Superior temporal gyrus (tissue), 1 donor: ENCODE measurements around the gene PRCC.
A peak's percentile ranks its signal among the peaks of the same experiment; 100 is the strongest.

ENCODE experiments used
- DNase-seq: peaks from one replicate; pipeline ENCODE4 v3.0.0-alpha.2; 2016; ENCODE audit errors: extremely low spot score

PRCC gene, protein sequence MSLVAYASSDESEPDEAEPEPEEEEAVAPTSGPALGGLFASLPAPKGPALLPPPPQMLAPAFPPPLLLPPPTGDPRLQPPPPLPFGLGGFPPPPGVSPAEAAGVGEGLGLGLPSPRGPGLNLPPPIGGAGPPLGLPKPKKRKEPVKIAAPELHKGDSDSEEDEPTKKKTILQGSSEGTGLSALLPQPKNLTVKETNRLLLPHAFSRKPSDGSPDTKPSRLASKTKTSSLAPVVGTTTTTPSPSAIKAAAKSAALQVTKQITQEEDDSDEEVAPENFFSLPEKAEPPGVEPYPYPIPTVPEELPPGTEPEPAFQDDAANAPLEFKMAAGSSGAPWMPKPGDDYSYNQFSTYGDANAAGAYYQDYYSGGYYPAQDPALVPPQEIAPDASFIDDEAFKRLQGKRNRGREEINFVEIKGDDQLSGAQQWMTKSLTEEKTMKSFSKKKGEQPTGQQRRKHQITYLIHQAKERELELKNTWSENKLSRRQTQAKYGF

DNA sequence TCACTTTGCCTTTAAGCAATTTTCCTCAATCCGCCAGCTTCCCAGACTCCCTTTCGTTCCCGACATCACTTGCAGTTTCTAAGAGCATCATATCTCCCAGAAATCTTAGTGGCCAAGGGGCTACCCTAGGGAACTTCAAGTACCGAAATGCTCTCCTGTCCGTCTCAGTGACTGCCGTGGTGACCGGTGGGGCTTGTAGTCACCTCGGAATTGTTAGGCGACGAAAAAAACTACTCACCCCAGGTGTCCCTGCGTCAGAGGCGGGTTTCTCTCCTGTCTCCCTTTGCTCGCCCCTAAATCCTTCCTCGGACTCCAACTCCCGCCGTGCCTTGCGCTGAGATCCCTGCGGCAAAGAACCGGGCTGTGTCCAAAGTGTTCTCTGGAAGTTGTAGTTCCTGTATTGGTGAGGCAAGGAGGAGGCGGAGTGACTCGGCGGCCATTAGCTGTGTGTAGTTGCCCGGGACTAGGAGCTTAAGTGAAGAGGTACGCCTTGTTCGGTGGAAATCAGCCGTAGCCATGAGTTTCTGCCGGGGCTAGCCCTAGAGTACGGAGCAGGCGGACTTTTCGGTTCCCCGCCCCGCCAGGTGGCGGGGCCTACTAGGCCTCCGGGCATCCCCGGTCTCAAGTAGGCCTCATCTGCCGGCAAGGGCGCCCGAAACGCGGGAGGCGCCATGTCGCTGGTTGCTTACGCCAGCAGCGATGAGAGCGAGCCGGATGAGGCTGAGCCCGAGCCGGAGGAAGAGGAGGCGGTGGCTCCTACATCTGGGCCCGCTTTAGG lies at the start of gene PRCC:
Gene PRCC (plus strand): TSS at position 435 of the 778 bp plus-strand sequence. CDS start 237 bp downstream, at position 672.
- DNase-seq, result peak; percentile 100

DNA sequence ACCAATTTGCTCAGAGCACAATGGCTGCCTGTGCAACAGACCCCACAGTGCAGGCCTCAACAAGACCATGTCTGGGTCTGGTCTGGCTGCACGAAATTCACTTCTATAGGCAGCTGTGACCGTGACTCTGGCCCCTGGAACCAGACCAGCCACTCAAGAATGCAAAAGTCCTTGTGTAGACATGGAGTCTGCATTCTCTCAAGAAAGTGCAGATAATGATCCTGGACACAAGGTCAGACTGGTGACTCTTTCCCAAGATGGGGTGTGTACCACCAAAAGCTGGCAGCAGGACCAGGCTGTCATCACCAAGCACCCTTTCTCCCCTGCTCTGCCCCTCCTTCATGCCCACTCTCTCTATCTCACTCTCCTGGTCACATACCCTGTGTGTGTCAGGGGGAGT lies 46.2 kb upstream of the PRCC start:
- no peak for DNase-seq

DNA sequence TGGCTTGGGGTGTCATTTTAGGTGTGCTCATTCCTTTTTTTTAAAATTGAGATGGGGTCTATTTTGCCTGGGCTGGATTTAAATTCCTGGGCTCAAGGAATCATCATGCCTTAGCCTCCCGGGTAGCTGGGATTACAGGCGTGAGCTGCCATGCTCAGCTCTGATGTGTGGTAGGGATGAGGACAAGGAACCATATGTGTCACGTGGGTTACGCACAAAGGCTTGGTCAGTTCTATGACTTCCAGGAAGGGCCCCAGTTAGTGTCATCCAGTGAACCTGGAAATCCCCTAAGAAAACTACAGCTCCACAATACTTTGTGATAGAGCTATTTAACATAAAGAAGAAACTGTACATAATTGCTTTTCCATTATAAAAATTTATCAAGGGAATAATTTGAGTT lies 45.8 kb upstream of the PRCC start:
- DNase-seq, result no peak

DNA sequence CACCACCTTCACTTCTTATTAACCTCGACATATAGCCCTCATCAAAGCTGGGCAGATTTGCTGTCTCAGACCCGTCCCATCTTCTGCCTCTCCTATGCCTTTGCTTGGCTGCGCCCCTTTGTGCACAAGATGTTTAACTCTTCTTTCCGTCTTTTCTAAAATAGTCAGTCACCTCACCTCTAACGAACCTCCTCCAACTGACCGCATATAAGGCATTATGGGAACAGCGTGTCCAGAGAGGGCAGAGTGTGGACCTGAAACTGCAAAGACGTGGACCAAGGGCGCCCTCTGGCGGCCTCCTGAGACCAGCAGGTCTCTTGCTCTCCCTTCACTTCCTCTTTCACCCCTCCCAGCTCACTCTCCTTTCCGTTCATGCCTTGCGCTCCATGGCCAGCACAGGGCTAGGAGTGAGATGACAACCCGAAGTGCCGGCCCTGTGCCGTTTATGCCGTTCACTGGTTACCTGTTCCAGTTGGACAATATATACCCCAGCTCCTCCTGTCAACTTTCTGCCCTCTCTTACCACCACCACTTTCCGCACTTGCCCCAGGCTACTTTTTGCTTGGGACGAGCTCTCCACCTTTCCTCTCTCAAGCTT lies 41.6 kb upstream of the PRCC start:
- DNase-seq, result peak; percentile 93

DNA sequence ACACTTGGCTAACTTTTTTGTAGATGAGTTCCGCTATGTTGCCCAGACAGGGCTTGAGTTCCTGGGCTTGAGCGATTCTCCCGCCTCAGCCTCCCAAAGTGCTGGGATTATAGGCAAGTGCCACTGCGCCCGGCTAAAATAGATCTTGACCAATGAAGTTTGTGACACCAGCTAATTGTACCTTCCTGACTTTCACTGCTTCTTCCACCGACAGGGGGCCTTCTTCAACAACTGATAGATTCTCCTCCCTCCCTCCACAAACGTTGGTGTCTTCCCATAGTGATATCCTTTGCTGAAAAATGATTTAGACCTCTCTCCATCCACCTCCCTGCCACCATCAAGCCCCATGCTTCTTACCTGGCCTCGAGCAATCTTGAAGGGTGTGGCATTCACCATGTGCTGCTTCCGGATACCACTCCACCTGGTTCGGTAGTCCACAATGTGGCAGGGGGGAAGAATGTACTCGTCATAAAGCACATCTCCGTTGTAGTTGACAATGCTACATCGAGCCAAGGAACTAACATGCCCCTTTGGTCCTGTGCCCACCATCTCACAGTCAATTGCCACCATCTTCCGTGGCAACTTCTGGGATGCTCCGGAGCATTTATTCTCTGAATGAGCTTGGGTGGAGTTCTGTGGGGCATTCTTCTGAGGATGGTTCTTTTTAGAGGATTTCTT lies 40.6 kb upstream of the PRCC start:
- DNase-seq, result no peak

DNA sequence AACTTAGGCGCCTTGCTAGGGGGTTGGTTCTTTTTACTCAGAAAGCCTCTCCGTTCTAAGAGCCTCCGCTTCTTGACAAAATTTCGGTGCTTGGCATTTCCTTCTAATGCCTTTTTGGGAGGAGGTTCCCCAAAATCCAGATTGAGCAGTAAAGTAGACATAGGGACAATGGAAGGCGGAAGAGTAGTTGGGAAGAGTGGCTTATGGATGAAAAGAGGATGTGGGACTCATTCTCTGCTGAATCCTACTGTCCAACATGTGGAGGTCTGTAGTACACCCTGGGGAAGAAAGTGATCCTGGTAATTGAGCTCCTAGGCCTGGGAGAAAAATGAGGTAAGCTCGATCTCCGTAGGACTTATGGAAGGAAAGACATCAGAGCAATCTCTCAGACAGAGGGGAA lies 39.8 kb upstream of the PRCC start:
- no peak for DNase-seq

DNA sequence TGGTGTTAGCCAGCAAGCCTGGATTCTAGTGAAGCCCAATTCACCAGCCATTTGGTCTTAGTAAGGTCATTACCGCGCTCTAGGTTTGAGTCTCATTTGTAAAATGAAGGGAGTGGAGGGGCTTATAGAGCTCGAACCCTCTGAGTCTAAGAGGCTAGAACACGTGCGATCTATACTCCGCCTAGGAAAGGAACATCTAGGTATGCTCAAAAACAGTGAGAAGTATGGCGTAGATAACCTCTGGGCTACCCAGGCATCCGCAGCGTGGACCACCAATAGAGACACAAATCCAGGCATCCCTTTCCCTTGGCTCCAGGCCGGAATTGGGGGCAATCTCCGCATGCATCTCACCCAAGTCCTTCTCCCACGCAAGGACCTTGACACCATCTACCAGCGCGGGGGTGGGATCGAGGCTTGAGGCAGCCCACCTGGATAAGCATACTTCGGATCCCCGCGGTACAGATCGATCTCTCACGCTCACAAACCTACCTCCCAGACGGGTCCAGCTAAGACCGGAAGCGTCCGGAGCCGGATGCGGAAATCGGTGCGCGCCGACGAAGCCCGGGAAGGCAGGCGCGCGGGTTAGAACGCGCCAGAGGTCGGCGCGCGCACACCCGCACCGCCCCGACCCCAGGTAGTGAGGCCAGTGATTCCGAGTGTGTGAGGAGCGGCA lies 39.3 kb upstream of the PRCC start, which contains the start of gene METTL25B:
Gene METTL25B (plus strand): TSS at position 544 of the 673 bp plus-strand sequence. CDS start 636 bp downstream, outside the sequence.
- peak; percentile 81 for DNase-seq

DNA sequence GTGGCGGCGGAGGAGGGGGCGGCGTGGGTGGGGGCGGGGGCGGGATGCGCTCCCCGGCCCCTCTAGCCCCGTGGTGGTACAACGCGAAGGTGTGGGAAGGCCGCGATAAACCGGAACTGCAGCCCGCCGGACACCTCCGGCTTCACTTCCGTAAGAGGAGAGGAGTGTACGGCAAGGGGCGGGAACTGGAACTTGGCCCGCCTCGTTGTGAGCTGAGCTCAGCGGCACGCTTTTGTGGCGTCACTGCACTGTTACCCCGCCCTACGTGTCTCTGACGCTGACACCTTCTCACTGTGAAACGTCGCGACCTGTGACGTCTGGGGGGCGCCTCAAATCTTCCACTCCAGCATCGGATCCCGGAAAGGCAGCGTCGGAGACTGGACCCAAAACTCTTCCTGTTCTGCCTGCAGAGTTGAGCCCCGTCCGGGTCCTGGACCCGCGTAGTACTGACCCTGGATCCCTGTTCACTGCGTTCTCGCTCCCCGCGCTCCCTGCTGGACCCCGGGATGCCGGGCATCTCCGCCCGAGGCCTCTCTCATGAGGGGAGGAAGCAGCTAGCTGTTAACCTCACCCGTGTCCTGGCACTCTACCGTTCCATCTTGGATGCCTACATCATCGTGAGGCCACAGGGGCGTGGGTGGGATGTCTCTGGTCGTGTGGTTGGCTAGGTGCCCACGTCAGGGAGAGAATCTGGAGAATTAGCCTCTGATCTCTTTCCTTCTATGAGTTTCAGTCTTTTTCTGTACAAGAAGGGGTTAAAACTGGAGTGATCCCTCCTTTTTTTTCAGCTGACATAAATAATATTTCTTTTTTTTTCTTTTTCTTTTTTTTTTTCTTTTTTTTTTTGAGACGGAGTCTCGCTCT lies 38.5 kb upstream of the PRCC start, which contains the start of gene ISG20L2:
Gene ISG20L2 (minus strand): TSS at position 168 of the 864 bp plus-strand sequence. CDS start 1,114 bp downstream, outside the sequence.
- peak; percentile 96 for DNase-seq

DNA sequence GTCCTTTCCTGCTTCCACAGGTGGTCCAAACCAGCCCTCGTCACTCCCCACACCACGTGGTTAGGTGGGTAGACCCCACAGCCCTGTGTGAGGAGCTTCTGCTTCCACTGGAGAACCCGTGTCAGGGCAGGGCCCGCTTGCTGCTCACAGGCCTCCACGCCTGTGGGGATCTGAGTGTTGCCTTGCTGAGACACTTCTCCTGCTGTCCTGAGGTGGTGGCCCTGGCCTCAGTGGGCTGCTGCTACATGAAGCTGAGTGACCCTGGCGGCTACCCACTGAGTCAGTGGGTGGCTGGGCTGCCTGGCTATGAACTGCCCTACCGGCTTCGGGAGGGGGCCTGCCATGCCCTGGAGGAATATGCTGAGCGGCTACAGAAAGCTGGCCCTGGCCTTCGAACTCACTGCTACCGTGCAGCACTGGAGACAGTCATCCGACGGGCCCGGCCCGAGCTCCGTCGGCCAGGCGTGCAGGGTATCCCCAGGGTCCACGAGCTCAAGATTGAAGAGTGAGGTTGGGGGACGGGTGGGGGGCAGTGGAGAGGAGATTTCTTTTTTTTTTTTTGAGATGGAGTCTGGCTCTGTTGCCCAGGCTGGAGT lies 33.2 kb upstream of the PRCC start:
- no peak for DNase-seq

DNA sequence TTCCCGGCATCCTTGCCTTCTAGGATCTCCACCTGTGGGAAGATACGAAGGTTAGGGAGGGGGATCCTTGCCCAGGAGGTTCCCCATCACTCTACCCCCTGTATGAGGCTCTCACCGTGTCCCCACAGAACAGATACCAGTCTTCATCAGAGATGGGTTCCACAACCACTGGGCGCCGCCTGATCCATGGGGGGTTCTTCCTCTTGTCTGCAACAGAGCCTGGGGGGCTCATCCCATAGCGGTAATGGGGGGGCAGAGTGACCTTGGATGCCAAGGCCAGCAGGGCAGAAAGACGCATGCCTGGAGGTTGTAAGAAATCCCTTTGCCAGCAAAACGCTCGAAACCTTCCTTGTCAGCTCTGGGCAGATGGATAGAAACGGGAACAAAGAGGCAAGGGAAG lies 28.9 kb upstream of the PRCC start:
- DNase-seq, result no peak

DNA sequence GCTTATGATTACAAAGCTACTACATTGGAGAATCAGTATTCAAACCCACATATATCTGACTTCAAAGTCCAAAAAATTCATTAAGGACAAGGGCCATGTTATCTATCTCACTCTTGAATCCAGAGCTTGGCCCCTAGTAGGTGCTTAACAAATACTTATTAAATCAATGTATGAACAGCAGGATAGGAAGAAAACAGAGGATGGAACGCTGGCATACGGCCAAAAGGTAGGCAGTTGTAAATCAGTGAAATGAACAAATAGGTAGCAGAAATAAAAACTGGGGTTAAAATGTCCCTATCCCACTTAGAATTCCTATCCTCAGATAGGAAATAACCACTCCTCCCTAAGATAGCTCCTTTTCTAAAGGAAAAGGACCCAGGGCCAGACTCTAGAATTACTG lies 28.4 kb upstream of the PRCC start:
- DNase-seq, result no peak

DNA sequence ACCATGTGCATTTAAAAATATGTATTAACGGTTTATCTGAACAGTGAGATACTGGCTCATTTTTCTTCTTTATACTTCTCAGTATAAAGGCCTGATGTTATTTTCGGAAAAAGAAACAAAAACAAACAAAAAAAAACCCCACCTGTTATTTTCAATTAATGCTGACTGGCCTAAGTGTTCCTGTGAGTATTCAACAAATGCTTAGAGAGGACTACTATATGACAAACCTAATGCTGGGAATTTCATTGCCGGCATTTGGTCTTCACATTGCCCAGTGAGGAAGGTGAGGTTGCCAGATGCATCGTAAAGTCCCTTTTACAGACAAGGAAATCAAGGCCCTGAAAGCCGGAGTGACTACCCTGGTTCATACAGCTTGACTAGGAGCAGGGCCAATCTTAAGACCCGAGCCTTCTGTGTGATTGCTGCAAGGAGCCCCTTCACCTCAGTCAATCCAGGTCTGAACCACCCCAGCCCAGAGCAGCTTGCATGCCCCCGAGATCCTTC lies 27.0 kb upstream of the PRCC start:
- peak; percentile 16 for DNase-seq

DNA sequence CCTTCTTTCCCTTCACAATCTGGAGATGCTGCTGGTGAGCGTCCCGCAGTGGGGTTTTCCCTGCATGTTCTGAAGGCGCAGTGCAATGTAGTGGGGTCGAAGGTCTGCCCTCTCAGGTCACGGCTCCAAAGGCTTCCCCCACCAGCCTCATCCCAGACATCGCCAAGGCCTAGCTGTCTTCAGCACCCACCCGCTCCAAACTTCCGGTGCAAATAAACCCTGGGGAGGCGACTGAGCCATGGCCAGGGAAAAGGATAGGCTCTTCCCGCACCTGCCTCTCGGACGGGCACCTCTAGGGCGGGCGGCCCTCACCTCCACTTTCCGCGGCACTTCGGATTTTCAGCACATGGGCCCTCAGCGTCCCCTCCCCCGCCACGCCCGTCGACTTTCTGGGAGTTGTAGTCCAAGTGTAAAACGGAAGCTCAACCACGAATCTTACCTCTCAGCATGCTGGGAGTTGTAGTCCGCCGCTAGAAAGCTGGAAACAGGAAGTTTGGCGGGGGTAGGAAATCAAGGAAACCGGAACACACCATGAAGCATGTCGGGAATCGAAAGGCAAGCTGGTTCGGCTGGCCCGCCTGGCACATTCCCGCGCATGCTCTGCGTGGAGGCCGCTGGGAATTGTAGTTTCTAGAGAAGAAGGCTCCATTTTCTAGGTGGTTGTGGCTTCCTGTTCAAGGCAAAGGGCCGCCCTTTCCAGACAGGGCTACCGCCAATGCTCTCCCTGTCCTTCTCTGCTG lies 26.4 kb upstream of the PRCC start, which contains the start of gene MRPL24:
Gene MRPL24 (minus strand): TSS at position 348 of the 740 bp plus-strand sequence. CDS start 2,384 bp downstream, outside the sequence.
- peak; percentile 100 for DNase-seq

DNA sequence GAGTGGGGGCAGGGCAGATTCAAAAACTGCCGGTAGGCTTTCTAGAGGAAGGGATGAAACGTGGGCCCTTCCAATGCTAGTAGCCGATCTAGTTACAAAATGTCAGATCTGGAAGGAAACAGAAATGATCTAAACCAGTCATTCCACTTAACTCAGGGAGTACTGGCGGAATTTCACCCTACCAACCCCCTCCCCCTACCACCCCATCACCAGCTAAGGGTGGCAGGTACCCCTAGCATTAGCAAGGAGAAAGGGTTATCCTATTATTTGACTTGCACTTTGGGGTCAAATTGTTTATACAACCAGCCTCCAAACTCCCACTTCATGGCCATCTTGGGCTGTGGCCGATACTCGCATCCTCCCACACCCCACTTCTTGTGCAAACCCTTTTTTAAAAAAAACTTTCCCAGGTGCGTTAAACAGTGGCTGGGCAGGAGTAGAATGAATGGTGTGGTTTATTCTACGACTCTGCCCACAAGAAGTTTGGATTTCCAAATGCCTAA lies 25.8 kb upstream of the PRCC start:
- no peak for DNase-seq

DNA sequence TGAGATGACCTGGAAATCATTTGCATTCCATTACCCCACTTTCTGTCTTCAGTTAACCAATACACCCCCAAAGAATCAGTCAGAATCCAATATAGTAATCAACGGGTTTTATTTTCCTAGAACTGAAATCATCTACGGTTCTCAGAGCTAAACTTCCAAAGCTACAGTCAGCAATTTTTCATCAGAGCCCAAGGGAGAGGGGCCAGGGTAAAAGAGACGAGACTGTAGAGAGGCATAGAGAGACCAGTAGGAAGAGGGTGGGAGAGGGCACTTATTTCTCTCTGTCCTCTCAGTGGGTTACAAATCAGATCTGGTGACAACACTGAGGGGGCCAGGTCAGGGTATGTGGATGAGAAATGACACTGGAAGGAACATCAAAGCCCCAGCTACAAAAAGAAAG lies 25.3 kb upstream of the PRCC start:
- DNase-seq, result no peak

DNA sequence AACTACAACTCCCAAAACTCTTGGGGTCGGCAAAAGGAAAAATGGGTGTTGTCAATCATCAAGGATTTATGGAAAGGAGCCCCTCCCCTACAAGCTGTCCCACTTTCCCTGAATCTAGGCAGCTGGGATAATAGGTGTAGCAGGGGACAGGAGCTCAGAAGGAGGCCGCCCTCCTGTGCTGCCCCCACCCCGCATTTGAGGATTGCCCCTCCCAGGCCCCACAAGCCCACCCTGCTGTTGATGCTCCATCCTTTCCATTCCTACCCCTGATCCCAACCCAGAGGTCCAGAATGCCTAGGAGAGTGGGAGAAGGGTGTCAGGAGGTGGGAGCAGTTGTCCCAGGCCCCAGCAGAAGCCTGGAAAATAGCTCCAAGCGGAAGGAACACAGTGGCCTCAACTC lies 24.5 kb upstream of the PRCC start:
- no peak for DNase-seq

DNA sequence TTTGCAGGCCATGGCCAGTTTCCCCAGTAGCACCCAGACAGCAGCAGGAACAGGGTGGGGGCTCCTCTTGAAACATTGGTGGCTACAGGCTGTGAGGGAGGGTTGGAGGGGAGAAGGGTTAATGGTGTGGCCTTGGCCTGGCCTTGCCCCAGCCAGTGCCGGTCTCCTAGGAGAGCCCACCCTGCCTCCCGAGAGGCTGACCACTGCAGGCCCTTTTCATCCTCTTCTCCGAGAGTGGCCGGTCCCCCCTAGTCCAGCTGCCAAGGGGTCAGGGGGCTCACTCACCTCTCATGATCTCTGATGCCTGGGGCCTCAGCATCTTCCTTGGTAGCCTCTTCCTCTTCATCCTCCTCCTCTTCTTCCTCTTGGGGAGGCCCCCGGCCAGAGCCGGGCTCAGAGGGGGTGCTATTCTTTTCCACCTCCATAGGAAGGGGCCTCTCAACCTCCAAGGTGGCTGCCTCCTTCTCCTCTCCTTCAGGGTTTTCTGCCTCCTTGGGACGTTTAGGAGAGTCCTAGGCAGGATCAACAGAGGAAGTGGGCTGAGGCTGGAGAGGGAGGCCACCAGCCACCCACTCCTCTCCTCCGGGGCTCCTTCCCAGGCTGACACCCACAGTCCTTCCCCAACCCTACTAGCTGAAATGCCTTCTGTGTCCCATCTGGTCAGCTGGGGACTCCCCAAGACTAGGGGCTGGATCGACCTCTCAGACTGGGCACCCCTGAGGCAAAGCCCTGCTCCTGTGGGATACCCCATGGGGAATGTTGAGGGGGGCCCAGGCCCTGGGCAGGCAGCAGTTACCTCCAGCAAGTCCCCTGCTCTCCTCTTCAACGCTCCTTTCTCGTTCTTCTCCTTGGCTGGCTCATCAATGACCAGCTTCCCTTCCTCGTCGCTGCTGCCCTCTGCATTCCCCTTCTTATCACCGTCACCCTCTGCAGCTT lies 23.7 kb upstream of the PRCC start:
- no peak for DNase-seq
